Measurements from ENCODE around the gene NUP54. TPM values are rescaled to one million over a fixed set of nuclear protein-coding genes. Genes with fewer than 3 reads are reported as not detected.

Gene NUP54
- total and polyA plus RNA-seq, 9 of the 15 experiments (the other 6 are each of a cell fraction or from before 2014, with no cell fraction given), result 29.6 to 115 (median 67.7) TPM

DNA sequence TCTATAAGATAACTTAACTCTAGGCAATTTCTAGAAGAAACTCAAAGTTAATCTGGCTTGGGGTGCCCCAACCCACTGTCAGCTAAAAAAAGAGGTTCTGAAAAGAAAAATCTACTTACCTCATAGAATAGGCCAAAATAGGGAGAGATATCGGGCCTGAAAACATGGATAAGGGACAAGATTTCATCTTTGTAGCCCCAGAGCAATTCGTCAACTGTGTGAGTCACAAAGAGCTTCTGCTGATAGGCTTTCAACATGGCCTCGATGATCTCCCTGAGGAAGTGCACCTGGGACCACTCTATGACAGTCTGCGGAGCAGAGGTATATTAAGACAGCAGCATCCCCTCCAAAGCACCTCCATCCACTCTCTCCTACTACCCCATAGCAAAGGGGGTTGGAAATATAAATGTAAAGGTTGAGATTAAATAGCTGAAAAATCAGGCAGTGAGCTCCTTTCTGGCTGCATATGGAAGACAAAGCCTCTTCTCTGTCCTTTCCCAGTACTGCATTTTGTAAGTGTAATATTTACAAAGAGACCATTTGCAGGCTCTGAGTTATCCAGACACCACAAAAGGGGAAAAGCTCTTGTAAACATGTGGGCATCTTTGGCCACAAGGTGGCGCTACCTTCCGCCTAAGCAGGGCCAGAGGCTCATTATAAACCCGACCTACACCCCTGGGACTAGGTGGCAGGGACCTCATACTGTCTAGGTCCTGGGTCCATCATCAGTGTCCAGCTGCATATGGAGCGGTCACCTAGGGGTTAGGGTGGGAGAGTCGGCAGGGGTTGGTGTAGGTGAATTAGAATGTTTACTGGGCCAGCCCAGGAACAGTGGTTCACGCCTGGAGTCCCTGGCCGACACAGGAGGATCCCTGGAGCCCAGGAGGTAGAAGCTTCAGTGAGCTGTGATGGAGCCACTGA is 31.5 kb upstream of the NUP54 start (continued):
- TF ChIP-seq SP2 (IDR thresholded peaks at IDR 0.05; ENCODE audit: extremely low read depth, low read depth, low read length, poor library complexity, severe bottlenecking), result no peak
- TF ChIP-seq ETV1 (tag; conservative IDR thresholded peaks at IDR 0.05; ENCODE audit: low read depth), result no peak
- TF ChIP-seq CTCFL (IDR thresholded peaks at IDR 0.05; ENCODE audit: borderline replicate concordance, insufficient read depth, low read depth, low read length, poor library complexity, severe bottlenecking), result peak; percentile 28
- no peak for TF ChIP-seq TFAM (CRISPR knock-in tag; conservative IDR thresholded peaks at IDR 0.05)
- TF ChIP-seq, protein P1, sequence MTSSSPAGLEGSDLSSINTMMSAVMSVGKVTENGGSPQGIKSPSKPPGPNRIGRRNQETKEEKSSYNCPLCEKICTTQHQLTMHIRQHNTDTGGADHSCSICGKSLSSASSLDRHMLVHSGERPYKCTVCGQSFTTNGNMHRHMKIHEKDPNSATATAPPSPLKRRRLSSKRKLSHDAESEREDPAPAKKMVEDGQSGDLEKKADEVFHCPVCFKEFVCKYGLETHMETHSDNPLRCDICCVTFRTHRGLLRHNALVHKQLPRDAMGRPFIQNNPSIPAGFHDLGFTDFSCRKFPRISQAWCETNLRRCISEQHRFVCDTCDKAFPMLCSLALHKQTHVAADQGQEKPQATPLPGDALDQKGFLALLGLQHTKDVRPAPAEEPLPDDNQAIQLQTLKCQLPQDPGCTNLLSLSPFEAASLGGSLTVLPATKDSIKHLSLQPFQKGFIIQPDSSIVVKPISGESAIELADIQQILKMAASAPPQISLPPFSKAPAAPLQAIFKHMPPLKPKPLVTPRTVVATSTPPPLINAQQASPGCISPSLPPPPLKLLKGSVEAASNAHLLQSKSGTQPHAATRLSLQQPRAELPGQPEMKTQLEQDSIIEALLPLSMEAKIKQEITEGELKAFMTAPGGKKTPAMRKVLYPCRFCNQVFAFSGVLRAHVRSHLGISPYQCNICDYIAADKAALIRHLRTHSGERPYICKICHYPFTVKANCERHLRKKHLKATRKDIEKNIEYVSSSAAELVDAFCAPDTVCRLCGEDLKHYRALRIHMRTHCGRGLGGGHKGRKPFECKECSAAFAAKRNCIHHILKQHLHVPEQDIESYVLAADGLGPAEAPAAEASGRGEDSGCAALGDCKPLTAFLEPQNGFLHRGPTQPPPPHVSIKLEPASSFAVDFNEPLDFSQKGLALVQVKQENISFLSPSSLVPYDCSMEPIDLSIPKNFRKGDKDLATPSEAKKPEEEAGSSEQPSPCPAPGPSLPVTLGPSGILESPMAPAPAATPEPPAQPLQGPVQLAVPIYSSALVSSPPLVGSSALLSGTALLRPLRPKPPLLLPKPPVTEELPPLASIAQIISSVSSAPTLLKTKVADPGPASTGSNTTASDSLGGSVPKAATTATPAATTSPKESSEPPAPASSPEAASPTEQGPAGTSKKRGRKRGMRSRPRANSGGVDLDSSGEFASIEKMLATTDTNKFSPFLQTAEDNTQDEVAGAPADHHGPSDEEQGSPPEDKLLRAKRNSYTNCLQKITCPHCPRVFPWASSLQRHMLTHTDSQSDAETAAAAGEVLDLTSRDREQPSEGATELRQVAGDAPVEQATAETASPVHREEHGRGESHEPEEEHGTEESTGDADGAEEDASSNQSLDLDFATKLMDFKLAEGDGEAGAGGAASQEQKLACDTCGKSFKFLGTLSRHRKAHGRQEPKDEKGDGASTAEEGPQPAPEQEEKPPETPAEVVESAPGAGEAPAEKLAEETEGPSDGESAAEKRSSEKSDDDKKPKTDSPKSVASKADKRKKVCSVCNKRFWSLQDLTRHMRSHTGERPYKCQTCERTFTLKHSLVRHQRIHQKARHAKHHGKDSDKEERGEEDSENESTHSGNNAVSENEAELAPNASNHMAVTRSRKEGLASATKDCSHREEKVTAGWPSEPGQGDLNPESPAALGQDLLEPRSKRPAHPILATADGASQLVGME (CRISPR knock-in tag; IDR thresholded peaks at IDR 0.05), result no peak
- TF ChIP-seq HDAC2 (IDR thresholded peaks at IDR 0.05), result no peak
- TF ChIP-seq ZSCAN32 (CRISPR knock-in tag; IDR thresholded peaks at IDR 0.05), result no peak
- TF ChIP-seq TSC22D4 (tag; IDR thresholded peaks at IDR 0.05), result no peak
- no peak for TF ChIP-seq HMG20A (CRISPR knock-in tag; conservative IDR thresholded peaks at IDR 0.05)
- TF ChIP-seq, protein P2, sequence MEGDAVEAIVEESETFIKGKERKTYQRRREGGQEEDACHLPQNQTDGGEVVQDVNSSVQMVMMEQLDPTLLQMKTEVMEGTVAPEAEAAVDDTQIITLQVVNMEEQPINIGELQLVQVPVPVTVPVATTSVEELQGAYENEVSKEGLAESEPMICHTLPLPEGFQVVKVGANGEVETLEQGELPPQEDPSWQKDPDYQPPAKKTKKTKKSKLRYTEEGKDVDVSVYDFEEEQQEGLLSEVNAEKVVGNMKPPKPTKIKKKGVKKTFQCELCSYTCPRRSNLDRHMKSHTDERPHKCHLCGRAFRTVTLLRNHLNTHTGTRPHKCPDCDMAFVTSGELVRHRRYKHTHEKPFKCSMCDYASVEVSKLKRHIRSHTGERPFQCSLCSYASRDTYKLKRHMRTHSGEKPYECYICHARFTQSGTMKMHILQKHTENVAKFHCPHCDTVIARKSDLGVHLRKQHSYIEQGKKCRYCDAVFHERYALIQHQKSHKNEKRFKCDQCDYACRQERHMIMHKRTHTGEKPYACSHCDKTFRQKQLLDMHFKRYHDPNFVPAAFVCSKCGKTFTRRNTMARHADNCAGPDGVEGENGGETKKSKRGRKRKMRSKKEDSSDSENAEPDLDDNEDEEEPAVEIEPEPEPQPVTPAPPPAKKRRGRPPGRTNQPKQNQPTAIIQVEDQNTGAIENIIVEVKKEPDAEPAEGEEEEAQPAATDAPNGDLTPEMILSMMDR (IDR thresholded peaks at IDR 0.05 in 2 of 3, conservative IDR thresholded peaks at IDR 0.05 in 1 of 3; ENCODE audit: insufficient read depth in 2 of 3, low read depth in 1 of 3, low read length in 3 of 3), result peak; percentile 84 to 91 (median 90)
- TF ChIP-seq CHD1 (IDR thresholded peaks at IDR 0.05; ENCODE audit: low read length), result no peak
- TF ChIP-seq E2F4 (CRISPR knock-in tag; IDR thresholded peaks at IDR 0.05; ENCODE audit: low read depth), result no peak
- TF ChIP-seq RAD51 (IDR thresholded peaks at IDR 0.05; ENCODE audit: borderline replicate concordance, low read depth), result no peak

Data from K562 (cell line).